HepG2 (cell line): Measurements from ENCODE around the gene NDUFAF8. TPM values are rescaled to one million over a fixed set of nuclear protein-coding genes. Genes with fewer than 3 reads are reported as not detected.

Experiments
- ARID2 ChIP-seq: sonication (generic); formaldehyde crosslinking; IDR thresholded peaks from 2 replicates; pipeline ENCODE4 v1.8.1; 2022; ENCODE audit warnings: mild to moderate bottlenecking, missing genetic modification reagents, borderline replicate concordance
- ATF1 ChIP-seq: IDR thresholded peaks from 2 replicates; pipeline ENCODE4 v1.6.1; 2016; ENCODE audit warnings: mild to moderate bottlenecking, control low read depth
- BCL6 ChIP-seq: IDR thresholded peaks from 2 replicates; pipeline ENCODE4 v1.6.1; 2016; ENCODE audit warnings: missing genetic modification reagents, missing compliant biosample characterization
- KAT8 ChIP-seq: IDR thresholded peaks from 2 replicates; pipeline ENCODE4 v1.6.1; 2016; ENCODE audit warnings: missing genetic modification reagents, missing compliant biosample characterization
- MIER2 ChIP-seq: IDR thresholded peaks from 2 replicates; pipeline ENCODE4 v1.6.1; 2016; ENCODE audit warnings: missing biosample characterization, missing genetic modification reagents
- NRL ChIP-seq: sonication (generic); formaldehyde crosslinking; IDR thresholded peaks from 2 replicates; pipeline ENCODE4 v1.5.0; 2020; ENCODE audit warnings: missing genetic modification reagents, mild to moderate bottlenecking, moderate library complexity, borderline replicate concordance
- PHF8 ChIP-seq: sonication (generic); formaldehyde crosslinking; IDR thresholded peaks from 2 replicates; pipeline ENCODE4 v1.5.0; 2020; ENCODE audit warnings: missing genetic modification reagents
- PITX1 ChIP-seq: sonication (generic); formaldehyde crosslinking; IDR thresholded peaks from 2 replicates; pipeline ENCODE4 v1.5.1; 2020; ENCODE audit warnings: mild to moderate bottlenecking, missing genetic modification reagents
- PLSCR1 ChIP-seq: sonication (generic); formaldehyde crosslinking; IDR thresholded peaks from 2 replicates; pipeline ENCODE4 v1.5.0; 2020; ENCODE audit warnings: missing genetic modification reagents, mild to moderate bottlenecking, borderline replicate concordance
- PRDM15 ChIP-seq: sonication (generic); formaldehyde crosslinking; IDR thresholded peaks from 2 replicates; pipeline ENCODE4 v1.4.0; 2020; ENCODE audit warnings: missing genetic modification reagents
- SIN3B ChIP-seq: fragments of 150-350 bp; IDR thresholded peaks from 2 replicates; pipeline ENCODE4 v1.6.1; 2014; ENCODE audit warnings: low read length
- TGIF2 ChIP-seq: IDR thresholded peaks from 2 replicates; pipeline ENCODE4 v1.6.1; 2016; ENCODE audit warnings: control low read depth, missing compliant biosample characterization
- U2AF1 ChIP-seq: fragments of 200-400 bp; formaldehyde crosslinking; optimal IDR thresholded peaks from 2 replicates; pipeline ENCODE3; 2017; ENCODE audit warnings: mild to moderate bottlenecking, low read depth, low read length
- ZBTB7A ChIP-seq: sonication (generic); formaldehyde crosslinking; IDR thresholded peaks from 2 replicates; pipeline ENCODE4 v1.8.0; 2022; ENCODE audit warnings: mild to moderate bottlenecking, missing genetic modification reagents
- ZMYM4 ChIP-seq: sonication (generic); formaldehyde crosslinking; IDR thresholded peaks from 2 replicates; pipeline ENCODE4 v1.8.1; 2023; ENCODE audit warnings: mild to moderate bottlenecking, missing genetic modification reagents
- ZNF512 ChIP-seq: sonication (generic); formaldehyde crosslinking; IDR thresholded peaks from 2 replicates; pipeline ENCODE4 v1.4.0; 2020; ENCODE audit warnings: mild to moderate bottlenecking, missing genetic modification reagents
- ZNF563 ChIP-seq: sonication (generic); formaldehyde crosslinking; IDR thresholded peaks from 2 replicates; pipeline ENCODE4 v1.8.0; 2022; ENCODE audit warnings: mild to moderate bottlenecking, moderate library complexity, missing genetic modification reagents
- ZNF709 ChIP-seq: sonication (generic); formaldehyde crosslinking; IDR thresholded peaks from 2 replicates; pipeline ENCODE4 v1.5.0; 2020; ENCODE audit warnings: mild to moderate bottlenecking, missing genetic modification reagents
- ZNF766 ChIP-seq: sonication (generic); formaldehyde crosslinking; IDR thresholded peaks from 2 replicates; pipeline ENCODE4 v1.5.0; 2020; ENCODE audit warnings: missing genetic modification reagents, borderline replicate concordance
- polyA plus RNA-seq, 8 experiments: library from polyadenylated mRNA; depleted of rRNA in 3 of 8; stranded (reverse) in 7 of 8; unstranded in 1 of 8; fragments of >200 nt; fragmentation: Illumina TruSeq in 4 of 8; extraction: Trizol in 4 of 8; gene quantifications; 2 replicates each; pipeline versions ENCODE4 v1.2.1 to v1.2.3, GENCODE V29; 2011 to 2016; ENCODE audit warnings: low read depth in 4 of 8, missing spikeins in 1 of 8, mixed read lengths in 1 of 8; ENCODE audit not compliant: insufficient read depth in 1 of 8
- total RNA-seq, 5 experiments: library from RNA; depleted of rRNA; stranded (reverse); fragments of >200 nt; fragmentation: Illumina TruSeq; extraction: Trizol; gene quantifications; 2 replicates each; pipeline ENCODE4 v1.2.3, GENCODE V29; 2016; ENCODE audit warnings: low read depth in 1 of 5
- TF ChIP-seq, protein P1 (sequence below): sonication (generic); formaldehyde crosslinking; IDR thresholded peaks from 2 replicates; pipeline ENCODE4 v1.8.0; 2022; ENCODE audit warnings: low read depth, missing genetic modification reagents
- TF ChIP-seq, protein P2 (sequence below): sonication (generic); formaldehyde crosslinking; IDR thresholded peaks from 2 replicates; pipeline ENCODE4 v1.5.1; 2020; ENCODE audit warnings: mild to moderate bottlenecking, moderate library complexity, missing genetic modification reagents

The NDUFAF8 gene
- total and polyA plus RNA-seq, 2 of the 13 experiments (the other 11 are each of a cell fraction or from before 2014, with no cell fraction given) = 75.6 to 233 TPM

DNA sequence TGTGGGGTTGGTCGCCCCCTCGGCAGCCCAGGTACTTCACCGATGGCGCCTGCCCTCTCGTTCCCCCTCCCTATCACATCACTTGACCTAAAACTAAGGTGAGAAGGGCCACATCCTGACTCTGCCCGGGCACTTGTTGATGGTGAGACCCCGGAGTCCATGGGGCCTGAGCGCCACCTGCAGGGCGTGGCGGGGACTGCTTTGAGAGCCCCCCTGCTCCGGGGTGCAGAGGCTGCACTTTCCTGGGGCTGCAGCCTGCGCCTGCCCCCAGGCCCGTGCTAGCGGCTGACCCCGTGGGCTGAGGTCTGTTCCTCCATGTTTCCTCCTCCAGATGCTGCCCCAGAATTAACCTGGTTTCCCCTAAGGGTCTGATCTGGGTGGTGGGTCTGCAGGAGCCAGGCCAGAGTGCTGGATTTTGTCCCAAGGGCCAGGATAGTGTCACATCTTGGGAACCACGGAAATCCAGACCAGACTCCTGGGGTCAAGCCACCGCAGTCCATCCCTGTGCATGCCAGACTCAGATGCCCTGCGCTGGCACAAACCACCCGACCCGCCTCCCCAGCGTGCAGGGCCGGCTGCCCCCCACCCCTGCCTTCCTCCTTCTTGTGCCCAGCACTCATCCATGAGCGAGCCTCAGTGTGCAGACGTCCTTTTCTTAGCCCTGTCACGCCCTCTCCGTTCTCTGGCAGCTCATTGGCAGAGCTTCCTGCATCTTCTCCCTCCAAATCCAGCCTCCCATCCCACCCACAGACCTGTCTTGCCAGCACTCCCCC lies 2.7 kb downstream of the NDUFAF8 start (continued):
- TF ChIP-seq ZNF512 = no peak
- TF ChIP-seq ZNF766 (CRISPR knock-in tag) = no peak
- no peak for TF ChIP-seq ARID2 (CRISPR knock-in tag)
- TF ChIP-seq, protein P1, sequence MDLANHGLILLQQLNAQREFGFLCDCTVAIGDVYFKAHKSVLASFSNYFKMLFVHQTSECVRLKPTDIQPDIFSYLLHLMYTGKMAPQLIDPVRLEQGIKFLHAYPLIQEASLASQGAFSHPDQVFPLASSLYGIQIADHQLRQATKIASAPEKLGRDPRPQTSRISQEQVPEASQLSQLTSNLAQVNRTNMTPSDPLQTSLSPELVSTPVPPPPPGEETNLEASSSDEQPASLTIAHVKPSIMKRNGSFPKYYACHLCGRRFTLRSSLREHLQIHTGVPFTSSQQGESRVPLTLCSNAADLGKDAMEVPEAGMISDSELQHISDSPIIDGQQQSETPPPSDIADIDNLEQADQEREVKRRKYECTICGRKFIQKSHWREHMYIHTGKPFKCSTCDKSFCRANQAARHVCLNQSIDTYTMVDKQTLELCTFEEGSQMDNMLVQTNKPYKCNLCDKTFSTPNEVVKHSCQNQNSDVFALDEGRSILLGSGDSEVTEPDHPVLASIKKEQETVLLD = no peak
- 0 out of 2 replicates have a peak, but pooled peaks have one; percentile 15 for TF ChIP-seq ZNF563 (CRISPR knock-in tag)
- peak; percentile 10; the same call in 1 of the 2 replicates for TF ChIP-seq MIER2 (CRISPR knock-in tag)
- TF ChIP-seq BCL6 = no peak
- TF ChIP-seq, protein P2, sequence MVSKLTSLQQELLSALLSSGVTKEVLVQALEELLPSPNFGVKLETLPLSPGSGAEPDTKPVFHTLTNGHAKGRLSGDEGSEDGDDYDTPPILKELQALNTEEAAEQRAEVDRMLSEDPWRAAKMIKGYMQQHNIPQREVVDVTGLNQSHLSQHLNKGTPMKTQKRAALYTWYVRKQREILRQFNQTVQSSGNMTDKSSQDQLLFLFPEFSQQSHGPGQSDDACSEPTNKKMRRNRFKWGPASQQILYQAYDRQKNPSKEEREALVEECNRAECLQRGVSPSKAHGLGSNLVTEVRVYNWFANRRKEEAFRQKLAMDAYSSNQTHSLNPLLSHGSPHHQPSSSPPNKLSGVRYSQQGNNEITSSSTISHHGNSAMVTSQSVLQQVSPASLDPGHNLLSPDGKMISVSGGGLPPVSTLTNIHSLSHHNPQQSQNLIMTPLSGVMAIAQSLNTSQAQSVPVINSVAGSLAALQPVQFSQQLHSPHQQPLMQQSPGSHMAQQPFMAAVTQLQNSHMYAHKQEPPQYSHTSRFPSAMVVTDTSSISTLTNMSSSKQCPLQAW (CRISPR knock-in tag) = peak; percentile 61; the same call in 1 of the 2 replicates
- TF ChIP-seq U2AF1 = no peak
- 0 out of 2 replicates have a peak, but pooled peaks have one; percentile 50 for TF ChIP-seq ZNF709 (CRISPR knock-in tag)
- no peak for TF ChIP-seq PRDM15 (CRISPR knock-in tag)
- peak; percentile 17; the same call in 1 of the 2 replicates for TF ChIP-seq NRL (CRISPR knock-in tag)
- peak; percentile 83 for TF ChIP-seq ZBTB7A (CRISPR knock-in tag)
- no peak for TF ChIP-seq TGIF2 (CRISPR knock-in tag)
- TF ChIP-seq SIN3B = no peak
- no peak for TF ChIP-seq ATF1 (CRISPR knock-in tag)
- TF ChIP-seq ZMYM4 (CRISPR knock-in tag) = 0 out of 2 replicates have a peak, but pooled peaks have one; percentile 20
- TF ChIP-seq PHF8 (CRISPR knock-in tag) = 0 out of 2 replicates have a peak, but pooled peaks have one; percentile 30
- TF ChIP-seq PITX1 (CRISPR knock-in tag) = no peak
- TF ChIP-seq PLSCR1 = no peak
- no peak for TF ChIP-seq KAT8
